Daoy (cell line): ENCODE results near the gene LGMN. TPM values are rescaled to one million over a fixed set of nuclear protein-coding genes. Genes with fewer than 3 reads are reported as not detected.

Experiments
- DNase-seq: peaks from one replicate; pipeline ENCODE4 v3.0.0-alpha.2; 2015; ENCODE audit warnings: low read depth
- total RNA-seq: library from RNA; depleted of rRNA; stranded (reverse); fragments of >200 nt; shearing (Covaris generic); gene quantifications from 2 replicates; pipeline ENCODE4 v1.2.3, GENCODE V29; 2014

The LGMN gene
- total RNA-seq, 1 experiment from 2014 or later = 66.5 TPM

- peak; percentile 76 for DNase-seq
Measured at GRCh38 chr14:92728759-92729364, 19.6 kb downstream of the LGMN start.

GRCh38 chr14:92726933-92727262, 21.5 kb downstream of the LGMN start:
- no peak for DNase-seq

GRCh38 chr14:92726135-92726932, 22.1 kb downstream of the LGMN start:
- DNase-seq = peak; percentile 88

GRCh38 chr14:92724516-92725340, 23.7 kb downstream of the LGMN start:
- DNase-seq = no peak

GRCh38 chr14:92719890-92720323, 28.5 kb downstream of the LGMN start:
- no peak for DNase-seq

- no peak for DNase-seq
Measured at GRCh38 chr14:92719421-92719820, 29.0 kb downstream of the LGMN start.

- no peak for DNase-seq
Measured at GRCh38 chr14:92718664-92719063, 29.8 kb downstream of the LGMN start.

- DNase-seq = no peak
Measured at GRCh38 chr14:92717571-92718042, 30.8 kb downstream of the LGMN start.

- DNase-seq = no peak
Measured at GRCh38 chr14:92716131-92716530, 32.3 kb downstream of the LGMN start.

GRCh38 chr14:92714739-92715307, 33.6 kb downstream of the LGMN start:
- DNase-seq = peak; percentile 80

- no peak for DNase-seq
Measured at GRCh38 chr14:92712654-92713051, 35.8 kb downstream of the LGMN start.

- no peak for DNase-seq
Measured at GRCh38 chr14:92711976-92712653, 36.3 kb downstream of the LGMN start.

GRCh38 chr14:92710001-92710341, 38.5 kb downstream of the LGMN start:
- DNase-seq = no peak

- no peak for DNase-seq
Measured at GRCh38 chr14:92709340-92710000, 39.0 kb downstream of the LGMN start.

GRCh38 chr14:92706386-92706785, 42.0 kb downstream of the LGMN start:
- no peak for DNase-seq

- no peak for DNase-seq
Measured at GRCh38 chr14:92704821-92705220, 43.6 kb downstream of the LGMN start.

- DNase-seq = no peak
Measured at GRCh38 chr14:92704036-92704804, 44.2 kb downstream of the LGMN start.

GRCh38 chr14:92703516-92703915, 44.9 kb downstream of the LGMN start:
- DNase-seq = no peak

- no peak for DNase-seq
Measured at GRCh38 chr14:92702441-92702918, 45.9 kb downstream of the LGMN start.

- DNase-seq = no peak
Measured at GRCh38 chr14:92701826-92702225, 46.6 kb downstream of the LGMN start.
